ENCODE data around the gene PAX8. TPM values are rescaled to one million over a fixed set of nuclear protein-coding genes. Genes with fewer than 3 reads are reported as not detected.

Gene PAX8
- total and polyA plus RNA-seq, 2 of the 13 experiments (the other 11 are each of a cell fraction or from before 2014, with no cell fraction given) = 1.5 to 8.8 TPM

DNA sequence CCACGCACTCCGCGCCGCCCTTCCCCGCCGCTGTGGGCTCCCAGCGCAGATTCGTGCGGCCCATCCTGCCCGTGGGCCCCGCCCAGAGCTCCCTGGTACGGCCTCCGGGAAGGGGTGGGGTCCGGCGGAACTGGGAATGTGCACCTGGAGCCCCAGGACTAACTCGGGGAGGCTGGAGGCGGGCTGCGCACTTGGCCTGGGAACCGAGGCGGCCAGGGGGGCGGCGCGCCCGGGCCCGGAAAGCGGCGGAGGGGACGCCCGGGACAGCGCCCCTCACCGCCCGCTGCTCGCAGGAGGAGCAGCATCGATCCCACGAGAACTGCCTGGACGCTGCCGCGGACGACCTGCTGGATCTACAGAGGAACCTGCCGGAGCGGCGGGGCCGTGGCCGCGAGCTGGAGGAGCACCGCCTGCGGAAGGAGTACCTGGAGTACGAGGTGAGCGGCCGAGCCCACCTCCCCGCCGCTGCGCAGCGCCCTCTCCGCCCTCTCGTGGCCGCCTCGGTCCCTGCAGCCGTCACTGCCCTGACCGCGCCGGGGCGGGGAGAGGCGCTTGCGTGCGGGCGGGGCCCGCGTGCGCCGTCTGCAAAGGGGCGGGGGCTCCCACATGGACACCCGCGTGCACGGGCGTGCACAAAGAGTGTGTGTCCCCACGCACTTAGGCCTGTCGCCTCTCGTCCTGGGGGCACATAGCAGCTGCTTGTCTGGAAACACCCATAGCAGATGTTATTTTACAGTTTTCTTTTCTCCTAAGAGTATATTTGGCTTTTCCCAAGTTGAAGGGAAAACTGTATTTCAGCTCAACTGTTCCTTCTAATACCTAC, 79.7 kb downstream of the PAX8 start (continued):
- peak; percentile 43; the same call in 1 of the 2 replicates for TF ChIP-seq POGZ (CRISPR knock-in tag; IDR thresholded peaks at IDR 0.05)
- no peak for TF ChIP-seq IKZF1 (IDR thresholded peaks at IDR 0.05)
- TF ChIP-seq JARID2 (CRISPR knock-in tag; IDR thresholded peaks at IDR 0.05; ENCODE audit: insufficient replicate concordance) = no peak
- peak; percentile 76; the same call in 1 of the 2 replicates for TF ChIP-seq ZNF234 (CRISPR knock-in tag; conservative IDR thresholded peaks at IDR 0.05)
- TF ChIP-seq, protein P1, sequence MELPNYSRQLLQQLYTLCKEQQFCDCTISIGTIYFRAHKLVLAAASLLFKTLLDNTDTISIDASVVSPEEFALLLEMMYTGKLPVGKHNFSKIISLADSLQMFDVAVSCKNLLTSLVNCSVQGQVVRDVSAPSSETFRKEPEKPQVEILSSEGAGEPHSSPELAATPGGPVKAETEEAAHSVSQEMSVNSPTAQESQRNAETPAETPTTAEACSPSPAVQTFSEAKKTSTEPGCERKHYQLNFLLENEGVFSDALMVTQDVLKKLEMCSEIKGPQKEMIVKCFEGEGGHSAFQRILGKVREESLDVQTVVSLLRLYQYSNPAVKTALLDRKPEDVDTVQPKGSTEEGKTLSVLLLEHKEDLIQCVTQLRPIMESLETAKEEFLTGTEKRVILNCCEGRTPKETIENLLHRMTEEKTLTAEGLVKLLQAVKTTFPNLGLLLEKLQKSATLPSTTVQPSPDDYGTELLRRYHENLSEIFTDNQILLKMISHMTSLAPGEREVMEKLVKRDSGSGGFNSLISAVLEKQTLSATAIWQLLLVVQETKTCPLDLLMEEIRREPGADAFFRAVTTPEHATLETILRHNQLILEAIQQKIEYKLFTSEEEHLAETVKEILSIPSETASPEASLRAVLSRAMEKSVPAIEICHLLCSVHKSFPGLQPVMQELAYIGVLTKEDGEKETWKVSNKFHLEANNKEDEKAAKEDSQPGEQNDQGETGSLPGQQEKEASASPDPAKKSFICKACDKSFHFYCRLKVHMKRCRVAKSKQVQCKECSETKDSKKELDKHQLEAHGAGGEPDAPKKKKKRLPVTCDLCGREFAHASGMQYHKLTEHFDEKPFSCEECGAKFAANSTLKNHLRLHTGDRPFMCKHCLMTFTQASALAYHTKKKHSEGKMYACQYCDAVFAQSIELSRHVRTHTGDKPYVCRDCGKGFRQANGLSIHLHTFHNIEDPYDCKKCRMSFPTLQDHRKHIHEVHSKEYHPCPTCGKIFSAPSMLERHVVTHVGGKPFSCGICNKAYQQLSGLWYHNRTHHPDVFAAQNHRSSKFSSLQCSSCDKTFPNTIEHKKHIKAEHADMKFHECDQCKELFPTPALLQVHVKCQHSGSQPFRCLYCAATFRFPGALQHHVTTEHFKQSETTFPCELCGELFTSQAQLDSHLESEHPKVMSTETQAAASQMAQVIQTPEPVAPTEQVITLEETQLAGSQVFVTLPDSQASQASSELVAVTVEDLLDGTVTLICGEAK (IDR thresholded peaks at IDR 0.05) = no peak
- TF ChIP-seq, protein P1 (CRISPR knock-in tag; IDR thresholded peaks at IDR 0.05) = peak; percentile 82
- TF ChIP-seq, protein P2, sequence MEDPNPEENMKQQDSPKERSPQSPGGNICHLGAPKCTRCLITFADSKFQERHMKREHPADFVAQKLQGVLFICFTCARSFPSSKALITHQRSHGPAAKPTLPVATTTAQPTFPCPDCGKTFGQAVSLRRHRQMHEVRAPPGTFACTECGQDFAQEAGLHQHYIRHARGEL (CRISPR knock-in tag; IDR thresholded peaks at IDR 0.05) = no peak; the same call in 1 of the 2 replicates
- no peak for TF ChIP-seq SNRNP70 (IDR thresholded peaks at IDR 0.05; ENCODE audit: low read depth, low read length)
- no peak for TF ChIP-seq ZMYM3 (CRISPR knock-in tag; IDR thresholded peaks at IDR 0.05)
- 0 out of 2 replicates have a peak, but pooled peaks have one; percentile 64 for TF ChIP-seq SNAPC2 (CRISPR knock-in tag; IDR thresholded peaks at IDR 0.05)
- TF ChIP-seq, protein P3, sequence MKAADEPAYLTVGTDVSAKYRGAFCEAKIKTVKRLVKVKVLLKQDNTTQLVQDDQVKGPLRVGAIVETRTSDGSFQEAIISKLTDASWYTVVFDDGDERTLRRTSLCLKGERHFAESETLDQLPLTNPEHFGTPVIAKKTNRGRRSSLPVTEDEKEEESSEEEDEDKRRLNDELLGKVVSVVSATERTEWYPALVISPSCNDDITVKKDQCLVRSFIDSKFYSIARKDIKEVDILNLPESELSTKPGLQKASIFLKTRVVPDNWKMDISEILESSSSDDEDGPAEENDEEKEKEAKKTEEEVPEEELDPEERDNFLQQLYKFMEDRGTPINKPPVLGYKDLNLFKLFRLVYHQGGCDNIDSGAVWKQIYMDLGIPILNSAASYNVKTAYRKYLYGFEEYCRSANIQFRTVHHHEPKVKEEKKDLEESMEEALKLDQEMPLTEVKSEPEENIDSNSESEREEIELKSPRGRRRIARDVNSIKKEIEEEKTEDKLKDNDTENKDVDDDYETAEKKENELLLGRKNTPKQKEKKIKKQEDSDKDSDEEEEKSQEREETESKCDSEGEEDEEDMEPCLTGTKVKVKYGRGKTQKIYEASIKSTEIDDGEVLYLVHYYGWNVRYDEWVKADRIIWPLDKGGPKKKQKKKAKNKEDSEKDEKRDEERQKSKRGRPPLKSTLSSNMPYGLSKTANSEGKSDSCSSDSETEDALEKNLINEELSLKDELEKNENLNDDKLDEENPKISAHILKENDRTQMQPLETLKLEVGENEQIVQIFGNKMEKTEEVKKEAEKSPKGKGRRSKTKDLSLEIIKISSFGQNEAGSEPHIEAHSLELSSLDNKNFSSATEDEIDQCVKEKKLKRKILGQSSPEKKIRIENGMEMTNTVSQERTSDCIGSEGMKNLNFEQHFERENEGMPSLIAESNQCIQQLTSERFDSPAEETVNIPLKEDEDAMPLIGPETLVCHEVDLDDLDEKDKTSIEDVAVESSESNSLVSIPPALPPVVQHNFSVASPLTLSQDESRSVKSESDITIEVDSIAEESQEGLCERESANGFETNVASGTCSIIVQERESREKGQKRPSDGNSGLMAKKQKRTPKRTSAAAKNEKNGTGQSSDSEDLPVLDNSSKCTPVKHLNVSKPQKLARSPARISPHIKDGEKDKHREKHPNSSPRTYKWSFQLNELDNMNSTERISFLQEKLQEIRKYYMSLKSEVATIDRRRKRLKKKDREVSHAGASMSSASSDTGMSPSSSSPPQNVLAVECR (CRISPR knock-in tag; IDR thresholded peaks at IDR 0.05; ENCODE audit: borderline replicate concordance) = peak; percentile 89
- TF ChIP-seq ZNF570 (CRISPR knock-in tag; IDR thresholded peaks at IDR 0.05; ENCODE audit: borderline replicate concordance) = no peak
- peak; percentile 75; the same call in 1 of the 2 replicates for TF ChIP-seq ZNF777 (CRISPR knock-in tag; IDR thresholded peaks at IDR 0.05)
- TF ChIP-seq JUNB (CRISPR knock-in tag; IDR thresholded peaks at IDR 0.05; ENCODE audit: borderline replicate concordance) = no peak
- TF ChIP-seq ZNF670 (CRISPR knock-in tag; IDR thresholded peaks at IDR 0.05; ENCODE audit: borderline replicate concordance) = no peak
- TF ChIP-seq ZFP1 (CRISPR knock-in tag; IDR thresholded peaks at IDR 0.05) = 0 out of 2 replicates have a peak, but pooled peaks have one; percentile 20
